ENCODE data around the gene TNFRSF6B. TPM values are rescaled to one million over a fixed set of nuclear protein-coding genes. Genes with fewer than 3 reads are reported as not detected.
"Not testable (repeated sequence)": the region's sequence is repeated elsewhere in the genome, so short reads cannot be mapped to it uniquely, and the experiment has no call there.

The TNFRSF6B gene
- total and polyA plus RNA-seq, 9 donors = 0.55 to 2.4 (median 1.4) TPM

DNA sequence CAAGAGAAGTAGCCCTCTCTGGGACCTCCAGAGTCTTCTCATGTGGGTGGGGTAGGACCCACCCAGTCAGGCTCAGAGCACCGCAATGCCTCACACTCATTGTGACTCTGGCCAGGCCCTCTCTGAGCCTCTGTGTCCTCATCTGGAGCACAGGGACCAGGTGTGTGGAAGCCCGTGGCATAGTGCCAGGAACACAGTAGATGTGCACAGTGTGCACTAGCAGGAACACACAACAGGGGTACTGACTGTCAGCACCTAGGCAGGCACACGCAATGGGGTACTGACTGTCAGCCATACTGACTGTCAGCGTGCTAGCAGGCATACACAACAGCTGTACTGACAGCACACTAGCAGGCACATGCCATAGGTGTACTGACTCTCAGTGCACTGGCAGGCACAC lies 41.2 kb upstream of the TNFRSF6B start:
- Histone ChIP-seq H3K4me1 (ENCODE audit: control insufficient read depth, insufficient read depth, low read length) (peaks cover 33% of the 10 kb centered on the region), H3K36me3 (ENCODE audit: control insufficient read depth, insufficient read depth, low read length) (no peaks in the 10 kb centered on the region), H3K27ac (ENCODE audit: low read length) (no peak overlapping the region), H3K9me3 (replicated peaks; ENCODE audit: control insufficient read depth, low read depth, low read length) (no peaks in the 10 kb centered on the region), H3K4me3 (ENCODE audit: low read length) (no peak overlapping the region), H3K27me3 (ENCODE audit: control insufficient read depth, insufficient read depth, low read length) (peaks cover 3% of the 10 kb centered on the region)
- DNase-seq = no peak
- WGBS (ENCODE audit: insufficient coverage) = 67% methylated on average over 4 of the region's 4 CpGs

DNA sequence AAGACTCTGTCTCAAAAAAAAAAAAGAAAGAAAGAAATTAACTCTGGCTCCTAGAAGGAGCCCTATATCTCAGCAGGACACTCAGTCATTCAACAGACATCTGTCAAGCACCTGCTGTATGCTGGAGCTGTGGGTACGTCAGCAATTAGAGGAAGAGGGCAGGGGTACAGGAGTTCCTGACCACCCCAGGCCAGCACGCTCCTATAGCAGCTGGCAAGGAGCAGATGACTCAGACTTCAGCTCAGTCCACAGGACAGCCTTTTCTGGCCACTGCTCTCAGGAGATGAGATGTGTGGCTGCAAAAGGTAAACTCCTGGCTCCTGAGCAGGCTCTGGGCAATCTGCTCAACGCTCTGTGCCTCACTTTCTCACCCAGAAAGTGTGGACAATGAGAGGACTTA lies 40.0 kb upstream of the TNFRSF6B start:
- H3K27ac ChIP-seq (ENCODE audit: low read length) = no peak overlapping the region
- WGBS (ENCODE audit: insufficient coverage) = 86% methylated on average over 1 of the region's 3 CpGs
- H3K4me1 ChIP-seq (ENCODE audit: control insufficient read depth, insufficient read depth, low read length) = peaks cover 33% of the 10 kb centered on the region

DNA sequence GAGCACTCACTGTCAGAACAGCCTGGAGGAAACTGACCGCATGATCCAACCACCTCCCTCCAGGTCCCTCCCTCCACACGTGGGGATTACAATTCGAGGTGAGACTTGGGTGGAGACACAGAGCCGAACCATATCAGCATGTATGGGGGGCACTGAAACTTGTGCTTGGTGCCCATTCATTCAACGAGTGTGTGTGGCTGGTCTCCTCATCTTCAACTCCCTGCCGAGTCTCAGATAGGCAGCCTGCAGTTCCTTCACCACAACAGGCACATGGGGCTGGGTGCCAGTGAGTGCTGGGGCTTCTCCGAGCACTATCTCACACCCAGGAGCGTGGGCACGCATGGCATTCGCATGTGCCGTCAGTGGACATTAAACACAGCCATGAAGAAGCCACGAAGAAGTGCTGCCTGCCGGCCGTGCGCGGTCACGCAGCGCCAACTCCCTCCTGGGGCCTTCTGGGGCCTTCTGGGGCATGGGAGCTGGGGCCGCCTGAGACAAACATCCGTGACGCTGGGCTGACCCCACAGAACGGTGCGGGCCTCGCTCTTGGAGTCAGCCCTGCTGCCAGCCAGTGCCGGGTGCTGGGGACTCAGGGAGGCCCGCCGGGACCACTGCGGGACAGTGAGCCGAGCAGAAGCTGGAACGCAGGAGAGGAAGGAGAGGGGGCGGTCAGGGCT lies 39.1 kb upstream of the TNFRSF6B start:
- H3K9me3 ChIP-seq (replicated peaks; ENCODE audit: control insufficient read depth, low read depth, low read length) = no peaks in the 10 kb centered on the region
- peak overlapping the region; percentile 90 for H3K27ac ChIP-seq (ENCODE audit: low read length)
- no peaks in the 10 kb centered on the region for H3K27me3 ChIP-seq (ENCODE audit: control insufficient read depth, insufficient read depth, low read length)
- H3K36me3 ChIP-seq (ENCODE audit: control insufficient read depth, insufficient read depth, low read length) = peaks cover 17% of the 10 kb centered on the region
- peak; percentile 26 for DNase-seq
- H3K4me3 ChIP-seq (ENCODE audit: low read length) = peak overlapping the region; percentile 79
- WGBS (ENCODE audit: insufficient coverage) = 29% methylated on average over 26 of the region's 31 CpGs
- peaks cover 27% of the 10 kb centered on the region for H3K4me1 ChIP-seq (ENCODE audit: control insufficient read depth, insufficient read depth, low read length)

More for the DNA sequence above, 40.0 kb upstream of the TNFRSF6B start:
- H3K36me3 ChIP-seq (ENCODE audit: control insufficient read depth, insufficient read depth, low read length) = peaks cover 9% of the 10 kb centered on the region
- no peak overlapping the region for H3K4me3 ChIP-seq (ENCODE audit: low read length)
- peaks cover 3% of the 10 kb centered on the region for H3K27me3 ChIP-seq (ENCODE audit: control insufficient read depth, insufficient read depth, low read length)
- no peak for DNase-seq
- H3K9me3 ChIP-seq (replicated peaks; ENCODE audit: control insufficient read depth, low read depth, low read length) = no peaks in the 10 kb centered on the region

DNA sequence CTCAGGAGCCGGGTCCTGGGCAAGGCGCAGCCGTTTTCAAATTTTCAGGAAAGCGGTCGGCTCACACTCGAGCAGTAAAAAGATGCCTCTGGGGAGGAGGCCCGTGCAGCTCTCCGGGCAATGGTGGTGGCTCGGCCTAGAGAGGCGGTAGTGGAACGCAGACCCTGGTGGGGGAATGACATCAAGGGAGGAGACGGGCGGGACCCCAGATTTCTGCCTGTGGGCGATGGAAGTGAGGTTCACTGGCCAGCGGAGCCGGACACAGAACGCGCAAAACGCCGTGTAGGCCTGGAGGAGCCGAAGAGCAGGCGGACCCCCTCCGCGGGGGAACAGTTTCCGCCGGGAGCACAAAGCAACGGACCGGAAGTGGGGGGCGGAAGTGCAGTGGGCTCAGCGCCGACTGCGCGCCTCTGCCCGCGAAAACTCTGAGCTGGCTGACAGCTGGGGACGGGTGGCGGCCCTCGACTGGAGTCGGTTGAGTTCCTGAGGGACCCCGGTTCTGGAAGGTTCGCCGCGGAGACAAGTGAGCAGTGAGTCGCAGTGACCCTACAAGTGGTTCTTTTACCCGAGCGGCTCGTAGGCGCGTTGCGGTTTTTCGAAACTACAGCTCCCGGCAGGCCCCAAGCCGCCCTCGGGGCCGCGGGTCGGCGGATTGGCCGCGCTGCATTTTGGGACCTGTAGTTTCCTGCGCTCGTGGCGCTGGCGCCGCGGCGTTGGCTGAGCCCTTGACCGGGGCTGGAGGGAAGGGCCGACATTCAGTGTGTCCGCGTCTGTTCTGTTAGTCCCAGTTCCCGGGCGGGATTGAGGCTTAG lies 38.3 kb upstream of the TNFRSF6B start, which contains the start of gene RTEL1:
Gene RTEL1, plus strand, starts transcription at position 376 of the 812 bp plus-strand sequence. CDS start 1,091 bp downstream, outside the sequence.
- Histone ChIP-seq H3K9me3 (replicated peaks; ENCODE audit: control insufficient read depth, low read depth, low read length) (no peaks in the 10 kb centered on the region), H3K27ac (ENCODE audit: low read length) (peak within 1 kb of the TSS; percentile 90), H3K36me3 (ENCODE audit: control insufficient read depth, insufficient read depth, low read length) (peaks cover 25% of the 10 kb centered on the region), H3K27me3 (ENCODE audit: control insufficient read depth, insufficient read depth, low read length) (no peaks in the 10 kb centered on the region), H3K4me3 (ENCODE audit: low read length) (peak within 1 kb of the TSS; percentile 79), H3K4me1 (ENCODE audit: control insufficient read depth, insufficient read depth, low read length) (peaks cover 27% of the 10 kb centered on the region)
- DNase-seq = peak; percentile 98
- WGBS (ENCODE audit: insufficient coverage) = under 1% methylated on average over 73 of the region's 73 CpGs

DNA sequence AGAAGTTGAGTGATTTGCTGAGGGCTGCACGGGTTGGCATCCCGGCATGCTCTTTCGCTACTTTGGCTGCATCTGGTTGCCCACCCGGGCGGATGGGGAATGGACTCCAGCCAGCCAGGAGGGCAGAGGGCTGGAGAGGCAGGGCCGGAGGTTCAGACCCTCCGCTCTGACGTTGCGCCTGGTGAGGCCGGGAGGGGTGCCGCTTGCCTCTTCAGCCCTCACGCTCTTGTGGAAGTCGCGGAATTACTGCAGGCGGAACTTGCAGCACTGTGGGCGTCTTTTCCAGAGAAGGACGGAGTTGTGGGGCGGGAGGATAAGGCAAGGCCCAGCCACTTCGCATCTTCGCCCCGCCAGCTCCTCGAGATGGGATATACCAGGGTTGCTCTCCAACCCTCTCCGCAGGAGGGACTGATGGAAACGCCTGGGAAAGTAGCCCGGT lies 37.7 kb upstream of the TNFRSF6B start:
- H3K27ac ChIP-seq (ENCODE audit: low read length) = peak overlapping the region; percentile 90

DNA sequence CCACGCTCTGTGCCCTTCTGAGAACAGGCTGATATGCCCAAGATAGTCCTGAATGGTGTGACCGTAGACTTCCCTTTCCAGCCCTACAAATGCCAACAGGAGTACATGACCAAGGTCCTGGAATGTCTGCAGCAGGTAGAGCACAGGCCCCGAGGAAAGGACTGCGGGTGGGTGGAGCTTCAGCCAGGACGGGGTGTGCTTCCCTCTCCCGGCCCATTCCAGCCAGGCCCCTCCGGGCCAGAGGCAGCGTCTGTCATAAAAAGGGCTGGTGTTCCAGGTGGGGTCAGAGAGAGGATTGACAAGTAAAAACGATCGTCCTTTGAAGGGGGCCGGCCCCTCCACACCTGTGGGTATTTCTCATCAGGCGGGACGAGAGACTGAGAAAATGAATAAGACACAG lies 37.1 kb upstream of the TNFRSF6B start:
- peaks cover 37% of the 10 kb centered on the region for H3K36me3 ChIP-seq (ENCODE audit: control insufficient read depth, insufficient read depth, low read length)
- H3K27me3 ChIP-seq (ENCODE audit: control insufficient read depth, insufficient read depth, low read length) = no peaks in the 10 kb centered on the region
- DNase-seq = no peak
- H3K27ac ChIP-seq (ENCODE audit: low read length) = no peak overlapping the region
- H3K9me3 ChIP-seq (replicated peaks; ENCODE audit: control insufficient read depth, low read depth, low read length) = no peaks in the 10 kb centered on the region
- 61% methylated on average over 8 of the region's 13 CpGs for whole genome bisulfite sequencing (ENCODE audit: insufficient coverage)
- peaks cover 19% of the 10 kb centered on the region for H3K4me1 ChIP-seq (ENCODE audit: control insufficient read depth, insufficient read depth, low read length)
- H3K4me3 ChIP-seq (ENCODE audit: low read length) = peak overlapping the region; percentile 79

More for the DNA sequence above, 37.7 kb upstream of the TNFRSF6B start:
- DNase-seq = peak; percentile 68
- no peaks in the 10 kb centered on the region for H3K9me3 ChIP-seq (replicated peaks; ENCODE audit: control insufficient read depth, low read depth, low read length)
- peak overlapping the region; percentile 79 for H3K4me3 ChIP-seq (ENCODE audit: low read length)
- H3K36me3 ChIP-seq (ENCODE audit: control insufficient read depth, insufficient read depth, low read length) = peaks cover 31% of the 10 kb centered on the region
- WGBS (ENCODE audit: insufficient coverage) = 1% methylated on average over 24 of the region's 25 CpGs
- H3K4me1 ChIP-seq (ENCODE audit: control insufficient read depth, insufficient read depth, low read length) = peaks cover 24% of the 10 kb centered on the region
- H3K27me3 ChIP-seq (ENCODE audit: control insufficient read depth, insufficient read depth, low read length) = no peaks in the 10 kb centered on the region

DNA sequence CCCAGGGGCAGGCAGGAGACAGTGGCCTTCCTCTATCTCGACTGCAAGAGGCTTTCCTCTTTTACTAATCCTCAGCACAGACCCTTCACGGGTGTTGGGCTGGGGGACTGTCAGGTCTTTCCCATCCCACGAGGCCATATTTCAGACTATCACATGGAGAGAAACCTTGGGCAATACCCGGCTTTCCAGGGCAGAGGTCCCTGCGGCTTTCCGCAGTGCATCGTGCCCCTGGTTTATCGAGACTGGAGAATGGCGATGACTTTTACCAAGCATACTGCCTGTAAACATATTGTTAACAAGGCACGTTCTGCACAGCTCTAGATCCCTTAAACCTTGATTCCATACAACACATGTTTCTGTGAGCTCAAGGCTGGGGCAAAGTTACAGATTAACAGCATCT lies 36.3 kb upstream of the TNFRSF6B start:
- not testable (repeated sequence) for H3K27ac ChIP-seq (ENCODE audit: low read length); H3K9me3 ChIP-seq (replicated peaks; ENCODE audit: control insufficient read depth, low read depth, low read length); H3K27me3 ChIP-seq (ENCODE audit: control insufficient read depth, insufficient read depth, low read length); H3K4me3 ChIP-seq (ENCODE audit: low read length); DNase-seq
- Histone ChIP-seq H3K36me3 (ENCODE audit: control insufficient read depth, insufficient read depth, low read length) (peaks cover 45% of the 10 kb centered on the region), H3K4me1 (ENCODE audit: control insufficient read depth, insufficient read depth, low read length) (peaks cover 19% of the 10 kb centered on the region)
- WGBS (ENCODE audit: insufficient coverage) = 94% methylated on average over 7 of the region's 10 CpGs

DNA sequence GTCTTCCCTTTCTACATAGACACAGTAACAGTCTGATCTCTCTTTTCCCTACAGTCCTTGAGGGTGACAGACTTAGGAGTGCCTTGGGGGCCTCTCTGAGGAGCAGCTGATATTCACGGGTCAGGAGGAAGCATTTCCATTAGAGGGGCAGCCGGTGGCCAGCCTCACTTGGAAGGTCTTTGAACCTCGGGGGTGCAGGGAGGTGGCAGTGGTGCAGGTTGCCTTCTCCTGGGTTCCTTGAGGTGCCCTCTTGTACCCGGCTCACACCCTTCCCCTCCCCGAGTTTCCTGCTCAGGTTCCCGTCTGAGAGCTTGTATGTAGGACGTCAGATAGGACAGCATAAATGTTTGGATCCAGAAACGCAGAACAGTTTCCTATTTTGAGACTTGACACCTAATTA lies 35.8 kb upstream of the TNFRSF6B start:
- WGBS (ENCODE audit: insufficient coverage) = 83% methylated on average over 2 of the region's 8 CpGs
- no peak overlapping the region for H3K4me3 ChIP-seq (ENCODE audit: low read length)
- no peak for DNase-seq
- no peaks in the 10 kb centered on the region for H3K27me3 ChIP-seq (ENCODE audit: control insufficient read depth, insufficient read depth, low read length)
- H3K27ac ChIP-seq (ENCODE audit: low read length) = no peak overlapping the region
- no peaks in the 10 kb centered on the region for H3K9me3 ChIP-seq (replicated peaks; ENCODE audit: control insufficient read depth, low read depth, low read length)
- H3K36me3 ChIP-seq (ENCODE audit: control insufficient read depth, insufficient read depth, low read length) = peaks cover 49% of the 10 kb centered on the region
- H3K4me1 ChIP-seq (ENCODE audit: control insufficient read depth, insufficient read depth, low read length) = peaks cover 19% of the 10 kb centered on the region

DNA sequence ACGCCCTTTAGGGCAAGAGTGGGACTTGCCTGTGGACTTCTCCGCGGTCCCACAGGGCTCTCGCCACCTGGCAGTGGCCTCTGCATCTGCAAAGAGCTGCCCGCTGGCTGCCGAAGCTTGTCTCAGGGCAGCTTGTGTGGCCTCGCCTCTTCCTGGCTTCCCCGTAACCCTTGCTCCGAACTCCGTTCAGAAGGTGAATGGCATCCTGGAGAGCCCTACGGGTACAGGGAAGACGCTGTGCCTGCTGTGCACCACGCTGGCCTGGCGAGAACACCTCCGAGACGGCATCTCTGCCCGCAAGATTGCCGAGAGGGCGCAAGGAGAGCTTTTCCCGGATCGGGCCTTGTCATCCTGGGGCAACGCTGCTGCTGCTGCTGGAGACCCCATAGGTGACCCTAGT lies 35.3 kb upstream of the TNFRSF6B start:
- Histone ChIP-seq H3K9me3 (replicated peaks; ENCODE audit: control insufficient read depth, low read depth, low read length) (no peaks in the 10 kb centered on the region), H3K27me3 (ENCODE audit: control insufficient read depth, insufficient read depth, low read length) (no peaks in the 10 kb centered on the region), H3K27ac (ENCODE audit: low read length) (no peak overlapping the region), H3K4me1 (ENCODE audit: control insufficient read depth, insufficient read depth, low read length) (peaks cover 19% of the 10 kb centered on the region), H3K4me3 (ENCODE audit: low read length) (no peak overlapping the region), H3K36me3 (ENCODE audit: control insufficient read depth, insufficient read depth, low read length) (peaks cover 54% of the 10 kb centered on the region)
- 95% methylated on average over 22 of the region's 22 CpGs for WGBS (ENCODE audit: insufficient coverage)
- DNase-seq = no peak

All from muscle of leg (tissue), 11 donors.